HG03045 (cell line): ENCODE measurements around the gene HOXB1.
"Not testable (repeated sequence)": the region's sequence is repeated elsewhere in the genome, so short reads cannot be mapped to it uniquely, and the experiment has no call there.

Experiments
- ATAC-seq: cut with Tn5 transposase; IDR thresholded peaks from one replicate; pipeline ENCODE4 v1.9.1; 2021; ENCODE audit warnings: mild to moderate bottlenecking, moderate library complexity; ENCODE audit not compliant: unreplicated experiment

The HOXB1 gene

GRCh38 chr17:48523010-48523409, 7.8 kb downstream of the HOXB1 start:
- ATAC-seq, result no peak

GRCh38 chr17:48522031-48522653, 8.7 kb downstream of the HOXB1 start:
- ATAC-seq, result no peak

GRCh38 chr17:48520631-48521079, 10.2 kb downstream of the HOXB1 start:
- no peak for ATAC-seq

GRCh38 chr17:48519427-48519826, 11.4 kb downstream of the HOXB1 start:
- no peak for ATAC-seq

- no peak for ATAC-seq
These were observed 13.3 kb downstream of the HOXB1 start for GRCh38 chr17:48517478-48517877.

GRCh38 chr17:48515925-48516900, 14.6 kb downstream of the HOXB1 start:
- ATAC-seq, result no peak

- no peak for ATAC-seq
These were observed 16.3 kb downstream of the HOXB1 start for GRCh38 chr17:48514477-48514876.

GRCh38 chr17:48513666-48514455, 16.9 kb downstream of the HOXB1 start:
- no peak for ATAC-seq

GRCh38 chr17:48513097-48513496, 17.7 kb downstream of the HOXB1 start:
- ATAC-seq, result no peak

GRCh38 chr17:48510761-48511604, 19.8 kb downstream of the HOXB1 start:
- ATAC-seq, result no peak

GRCh38 chr17:48510381-48510760, 20.4 kb downstream of the HOXB1 start:
- ATAC-seq, result no peak

GRCh38 chr17:48509708-48510107, 21.1 kb downstream of the HOXB1 start:
- not testable (repeated sequence) for ATAC-seq

GRCh38 chr17:48506246-48506645, 24.6 kb downstream of the HOXB1 start:
- ATAC-seq, result no peak

GRCh38 chr17:48505788-48506187, 25.0 kb downstream of the HOXB1 start:
- peak; percentile 62 for ATAC-seq

GRCh38 chr17:48504953-48505352, 25.9 kb downstream of the HOXB1 start:
- ATAC-seq, result no peak

GRCh38 chr17:48503747-48504146, 27.1 kb downstream of the HOXB1 start:
- no peak for ATAC-seq

GRCh38 chr17:48502901-48503300, 27.9 kb downstream of the HOXB1 start:
- no peak for ATAC-seq

GRCh38 chr17:48502312-48502711, 28.5 kb downstream of the HOXB1 start:
- ATAC-seq, result no peak

GRCh38 chr17:48500435-48501426, 30.1 kb downstream of the HOXB1 start:
- no peak for ATAC-seq
